Mucosa of descending colon (tissue), 3 donors: ENCODE measurements around the gene SERPINA9. TPM values are rescaled to one million over a fixed set of nuclear protein-coding genes. Genes with fewer than 3 reads are reported as not detected.

Experiments used
- ATAC-seq: fragments of 200-7000 bp; cut with Tn5 transposase; one replicate; pipeline ENCODE4 v1.9.1; 2020; ENCODE audit warnings: mild to moderate bottlenecking, moderate library complexity
- DNase-seq, 3 donors: peaks; one replicate each; pipeline ENCODE4 v3.0.0-alpha.2; 2020
- H3K36me3 ChIP-seq: fragments of 200-600 bp; one replicate; pipeline ENCODE4 v1.8.0; 2021; ENCODE audit warnings: low read depth, mild to moderate bottlenecking
- H3K4me1 ChIP-seq: fragments of 200-600 bp; one replicate; pipeline ENCODE4 v1.8.0; 2021; ENCODE audit warnings: low read depth, mild to moderate bottlenecking
- H3K4me3 ChIP-seq: fragments of 200-600 bp; one replicate; pipeline ENCODE4 v1.8.0; 2021; ENCODE audit warnings: mild to moderate bottlenecking
- H3K9me3 ChIP-seq: fragments of 200-600 bp; one replicate; pipeline ENCODE4 v1.8.0; 2021; ENCODE audit warnings: mild to moderate bottlenecking
- intact Hi-C, 2 donors: fragments of 100-400 bp; cut with DNase I in 1 of 2; cut with micrococcal nuclease in 1 of 2; formaldehyde crosslinking; loops; one replicate each; pipeline versions ENCODE4 v1.11.0 to v1.11.1; 2022; cut with DNase I, micrococcal nuclease
- total RNA-seq, 3 donors: library from RNA; stranded (reverse); fragmentation: NEBNext Ultra II Directional in 2 of 3; extraction: Animal tissue kit (Norgen Biotek cat#: 25700) in 2 of 3; gene quantifications; one replicate each; pipeline versions ENCODE4 v1.2.1 to v1.2.4, GENCODE V29; 2021 to 2023
- TF ChIP-seq, protein P1 (sequence below): fragments of 200-600 bp; IDR thresholded peaks from one replicate; pipeline ENCODE4 v1.8.0; 2022; ENCODE audit warnings: antibody characterized with exemption, mild to moderate bottlenecking
- donor health status: DM: no; HTN: no; CAD: no; lungs with moderate emphysema.
- donor health status: DM: no; HTN: no; CAD: no.
- donor health status: DM: no; HTN: yes; CAD: no.

SERPINA9 gene
- total RNA-seq, 3 donors from 2014 or later: not detected

- no peaks in the 10 kb centered on the region for H3K9me3 ChIP-seq
- DNase-seq: no peak
- H3K4me3 ChIP-seq: no peak within 1 kb of the TSS
- H3K36me3 ChIP-seq: no peaks in the 10 kb centered on the region
- TF ChIP-seq, protein P1, sequence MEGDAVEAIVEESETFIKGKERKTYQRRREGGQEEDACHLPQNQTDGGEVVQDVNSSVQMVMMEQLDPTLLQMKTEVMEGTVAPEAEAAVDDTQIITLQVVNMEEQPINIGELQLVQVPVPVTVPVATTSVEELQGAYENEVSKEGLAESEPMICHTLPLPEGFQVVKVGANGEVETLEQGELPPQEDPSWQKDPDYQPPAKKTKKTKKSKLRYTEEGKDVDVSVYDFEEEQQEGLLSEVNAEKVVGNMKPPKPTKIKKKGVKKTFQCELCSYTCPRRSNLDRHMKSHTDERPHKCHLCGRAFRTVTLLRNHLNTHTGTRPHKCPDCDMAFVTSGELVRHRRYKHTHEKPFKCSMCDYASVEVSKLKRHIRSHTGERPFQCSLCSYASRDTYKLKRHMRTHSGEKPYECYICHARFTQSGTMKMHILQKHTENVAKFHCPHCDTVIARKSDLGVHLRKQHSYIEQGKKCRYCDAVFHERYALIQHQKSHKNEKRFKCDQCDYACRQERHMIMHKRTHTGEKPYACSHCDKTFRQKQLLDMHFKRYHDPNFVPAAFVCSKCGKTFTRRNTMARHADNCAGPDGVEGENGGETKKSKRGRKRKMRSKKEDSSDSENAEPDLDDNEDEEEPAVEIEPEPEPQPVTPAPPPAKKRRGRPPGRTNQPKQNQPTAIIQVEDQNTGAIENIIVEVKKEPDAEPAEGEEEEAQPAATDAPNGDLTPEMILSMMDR: no peak
- no peaks in the 10 kb centered on the region for H3K4me1 ChIP-seq
- no peak for ATAC-seq
- intact Hi-C loops: no loop called here
Measured at GRCh38 chr14:94509356-94509755, 33.4 kb upstream of the SERPINA9 start, which contains the start of gene SERPINA12. TSS of gene SERPINA12 (minus strand) at chr14:94509469. CDS start at chr14:94498397, 11,072 bp downstream.

DNA sequence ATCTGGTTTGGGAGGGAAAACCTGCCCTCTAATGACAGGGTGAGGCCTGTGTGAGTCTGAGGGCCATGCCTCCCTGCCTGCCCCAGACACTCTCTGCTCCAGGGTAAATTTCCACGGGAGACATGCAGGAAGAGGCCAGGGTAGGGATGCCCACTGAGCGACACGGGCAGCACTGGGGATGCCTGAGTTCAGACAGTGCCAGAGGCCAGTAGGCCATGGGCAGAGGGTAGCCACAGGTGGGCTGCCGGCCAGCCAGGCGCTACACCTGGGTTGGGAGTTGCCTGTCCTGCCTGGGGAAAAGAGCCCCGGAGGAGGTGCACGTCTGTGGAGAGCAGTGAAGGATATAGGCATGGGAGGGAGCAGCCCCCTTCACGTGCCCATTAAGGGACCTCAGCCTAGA lies 29.6 kb upstream of the SERPINA9 start:
- TF ChIP-seq, protein P1: no peak
- intact Hi-C loops: no loop called here
- ATAC-seq (no peak), DNase-seq (no peak)
- Histone ChIP-seq H3K9me3 (no peaks in the 10 kb centered on the region), H3K4me3 (no peak overlapping the region), H3K36me3 (no peaks in the 10 kb centered on the region), H3K4me1 (no peaks in the 10 kb centered on the region)

- Histone ChIP-seq H3K9me3 (no peaks in the 10 kb centered on the region), H3K4me1 (no peaks in the 10 kb centered on the region), H3K4me3 (no peak overlapping the region), H3K36me3 (no peaks in the 10 kb centered on the region)
- TF ChIP-seq, protein P1: no peak
- intact Hi-C loops: no loop called here
- DNase-seq: no peak
- ATAC-seq: no peak
Measured at GRCh38 chr14:94505206-94505605, 29.2 kb upstream of the SERPINA9 start.

DNA sequence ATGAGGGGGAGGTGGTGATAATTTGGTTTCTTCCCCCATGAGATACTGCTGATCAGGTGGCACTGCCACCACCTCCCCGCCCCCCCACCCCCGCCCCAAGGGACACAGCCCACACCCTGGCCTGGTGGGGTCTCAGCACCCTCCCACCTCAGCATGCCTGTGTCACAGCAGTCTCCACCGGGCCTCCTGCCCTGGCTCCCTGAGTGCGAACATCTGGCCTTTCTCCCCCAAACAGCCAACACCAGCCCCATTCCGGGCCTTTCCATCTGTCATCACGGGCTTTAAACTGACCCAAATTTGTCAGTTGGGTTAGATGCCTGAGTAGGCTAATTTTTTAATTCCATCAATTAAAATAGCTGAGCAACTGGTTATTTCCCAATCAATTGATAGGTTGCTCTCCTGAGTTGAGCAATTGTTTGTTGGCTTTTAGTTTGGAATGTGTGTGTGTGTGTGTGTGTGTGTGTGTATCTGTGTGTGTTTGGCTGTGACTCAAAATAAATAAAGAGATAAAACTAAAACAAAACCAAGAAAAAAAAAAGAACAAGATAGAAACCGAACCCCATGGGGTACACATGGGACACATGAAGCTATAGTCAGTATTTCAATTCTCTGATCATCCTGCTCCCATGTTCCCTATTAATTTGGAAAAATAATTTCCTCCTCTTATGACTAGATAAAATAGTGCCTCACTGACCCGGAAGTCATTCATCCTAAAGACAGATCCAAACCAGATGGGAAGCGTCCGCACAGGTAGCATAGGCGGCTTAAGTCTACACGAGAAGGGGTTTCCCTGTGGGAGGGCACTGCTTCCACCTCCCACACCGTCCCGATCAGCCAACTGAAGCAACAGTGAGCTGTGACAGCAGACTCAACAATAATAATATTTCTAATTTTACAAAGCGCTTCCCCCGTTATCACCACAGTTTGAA lies 25.9 kb upstream of the SERPINA9 start:
- H3K4me3 ChIP-seq: no peak overlapping the region
- intact Hi-C loops: no loop called here
- no peaks in the 10 kb centered on the region for H3K9me3 ChIP-seq
- TF ChIP-seq, protein P1: no peak
- ATAC-seq: no peak
- H3K36me3 ChIP-seq: no peaks in the 10 kb centered on the region
- no peak for DNase-seq
- H3K4me1 ChIP-seq: no peaks in the 10 kb centered on the region

GRCh38 chr14:94500264-94500663 lies 24.3 kb upstream of the SERPINA9 start:
- Histone ChIP-seq H3K9me3 (no peaks in the 10 kb centered on the region), H3K36me3 (no peaks in the 10 kb centered on the region), H3K4me3 (no peak overlapping the region), H3K4me1 (no peaks in the 10 kb centered on the region)
- no peak for DNase-seq
- TF ChIP-seq, protein P1: no peak
- intact Hi-C loops: no loop called here
- no peak for ATAC-seq
